Activated CD4-positive, alpha-beta T cell treated with anti-CD3 and anti-CD28 coated beads, Interleukin-10, Interleukin-2, amounts not matched to agents 100 ng/mL and 50 ng/mL, durations not matched to agents 16 hours and 8 hours (primary cell): ENCODE results near the gene FCRLB.
"Not testable (repeated sequence)": the region's sequence is repeated elsewhere in the genome, so short reads cannot be mapped to it uniquely, and the experiment has no call there.

Experiments used
- DNase-seq: peaks from one replicate; pipeline ENCODE4 v3.0.0-alpha.2; 2020

Gene FCRLB

GRCh38 chr1:161720422-161720821 lies 922 bp upstream of the FCRLB start:
- DNase-seq, result no peak

GRCh38 chr1:161721738-161722343 lies 497 bp downstream of the FCRLB start:
- DNase-seq, result peak; percentile 55

GRCh38 chr1:161722406-161722805 lies 1.1 kb downstream of the FCRLB start:
- DNase-seq, result no peak

- DNase-seq, result no peak
Observed at GRCh38 chr1:161723459-161724141, 2.3 kb downstream of the FCRLB start.

- DNase-seq, result not testable (repeated sequence)
Observed at GRCh38 chr1:161725258-161725907, 4.0 kb downstream of the FCRLB start.

- DNase-seq, result peak; percentile 40
Observed at GRCh38 chr1:161725908-161726472, 4.6 kb downstream of the FCRLB start.

GRCh38 chr1:161726473-161727255 lies 5.3 kb downstream of the FCRLB start:
- DNase-seq, result peak; percentile 74

GRCh38 chr1:161727256-161727924 lies 6.0 kb downstream of the FCRLB start:
- peak; percentile 69 for DNase-seq

- no peak for DNase-seq
Observed at GRCh38 chr1:161728376-161729226, 7.3 kb downstream of the FCRLB start.

- peak; percentile 79 for DNase-seq
Observed at GRCh38 chr1:161730050-161730564, 8.8 kb downstream of the FCRLB start.

- DNase-seq, result no peak
Observed at GRCh38 chr1:161731241-161731640, 9.9 kb downstream of the FCRLB start.

- DNase-seq, result no peak
Observed at GRCh38 chr1:161731981-161732718, 10.8 kb downstream of the FCRLB start.

GRCh38 chr1:161733526-161733925 lies 12.2 kb downstream of the FCRLB start:
- no peak for DNase-seq

- DNase-seq, result no peak
Observed at GRCh38 chr1:161735837-161736236, 14.5 kb downstream of the FCRLB start.

GRCh38 chr1:161736335-161736969 lies 15.1 kb downstream of the FCRLB start:
- peak; percentile 42 for DNase-seq

- DNase-seq, result no peak
Observed at GRCh38 chr1:161737625-161738024, 16.3 kb downstream of the FCRLB start.

GRCh38 chr1:161738627-161739287 lies 17.4 kb downstream of the FCRLB start:
- peak; percentile 73 for DNase-seq

GRCh38 chr1:161739865-161740566 lies 18.7 kb downstream of the FCRLB start:
- peak; percentile 13 for DNase-seq

GRCh38 chr1:161740921-161741320 lies 19.6 kb downstream of the FCRLB start:
- no peak for DNase-seq
